Measurements from ENCODE around the gene COBL. TPM values are rescaled to one million over a fixed set of nuclear protein-coding genes. Genes with fewer than 3 reads are reported as not detected.

The COBL gene
- polyA plus RNA-seq, 3 donors = not detected

- intact Hi-C loops (cut with micrococcal nuclease) = no loop called here
- DNase-seq = no peak
- no peak overlapping the region for H3K4me2 ChIP-seq (replicated peaks; ENCODE audit: extremely low read depth, low read length, poor library complexity, severe bottlenecking)
- H3K27me3 Mint-ChIP-seq (ENCODE audit: low read depth in 3 of 3) = peaks cover 4 to 13% (median 7%) of the 10 kb centered on the region in 3 donors
- H3K4me3 ChIP-seq (replicated peaks in 1 of 3; ENCODE audit: low read depth in 2 of 3, low read length in 3 of 3) = no peak overlapping the region
- no peak overlapping the region for H3K4me3 Mint-ChIP-seq
- no peak overlapping the region for H3K9ac ChIP-seq (ENCODE audit: insufficient read depth, low read length, poor library complexity, severe bottlenecking)
- H3K27me3 ChIP-seq (ENCODE audit: control insufficient read depth in 2 of 2, insufficient read depth in 2 of 2, low read length in 2 of 2) = no peaks in the 10 kb centered on the region
- no peak overlapping the region for H3K27ac ChIP-seq (ENCODE audit: low read depth in 1 of 2, low read length in 2 of 2)
- H3K9me3 ChIP-seq (replicated peaks in 1 of 2; ENCODE audit: control insufficient read depth in 1 of 2, insufficient read depth in 1 of 2, low read length in 2 of 2) = no peaks in the 10 kb centered on the region
- H3K79me2 ChIP-seq (ENCODE audit: insufficient read depth, low read length) = no peaks in the 10 kb centered on the region
- no peaks in the 10 kb centered on the region for H3K4me1 ChIP-seq (ENCODE audit: control insufficient read depth in 1 of 2, insufficient read depth in 2 of 2, low read length in 2 of 2)
- no peaks in the 10 kb centered on the region for H3K36me3 ChIP-seq (replicated peaks in 1 of 2; ENCODE audit: control insufficient read depth in 1 of 2, insufficient read depth in 2 of 2, low read length in 2 of 2)
- H3K4me1 Mint-ChIP-seq = no peaks in the 10 kb centered on the region
- no peak for TF ChIP-seq CTCF (IDR thresholded peaks at IDR 0.05)
- no peak overlapping the region for H3K27ac Mint-ChIP-seq
- H3K9me3 Mint-ChIP-seq = no peaks in the 10 kb centered on the region
- no peaks in the 10 kb centered on the region for H3K36me3 Mint-ChIP-seq
- 100% methylated on average over 4 of the region's 5 CpGs for WGBS (ENCODE audit: insufficient coverage)
- H2AFZ ChIP-seq (ENCODE audit: insufficient read depth, low read depth, low read length, poor library complexity, severe bottlenecking) = no peak overlapping the region
- H4K20me1 ChIP-seq (ENCODE audit: insufficient read depth, low read length) = no peaks in the 10 kb centered on the region
Measured at GRCh38 chr7:51276967-51277366, 39.6 kb downstream of the COBL start.

GRCh38 chr7:51276091-51276605, 40.5 kb downstream of the COBL start:
- no peak for TF ChIP-seq CTCF (IDR thresholded peaks at IDR 0.05)
- no peaks in the 10 kb centered on the region for H3K9me3 Mint-ChIP-seq
- no peak overlapping the region for H3K27ac Mint-ChIP-seq
- H3K27ac ChIP-seq (ENCODE audit: low read depth in 1 of 2, low read length in 2 of 2) = no peak overlapping the region
- no peaks in the 10 kb centered on the region for H3K9me3 ChIP-seq (replicated peaks in 1 of 2; ENCODE audit: control insufficient read depth in 1 of 2, insufficient read depth in 1 of 2, low read length in 2 of 2)
- H3K4me1 ChIP-seq (ENCODE audit: control insufficient read depth in 1 of 2, insufficient read depth in 2 of 2, low read length in 2 of 2) = no peaks in the 10 kb centered on the region
- WGBS (ENCODE audit: insufficient coverage) = 94% methylated on average over 5 of the region's 7 CpGs
- H3K79me2 ChIP-seq (ENCODE audit: insufficient read depth, low read length) = no peaks in the 10 kb centered on the region
- no peaks in the 10 kb centered on the region for H3K36me3 ChIP-seq (replicated peaks in 1 of 2; ENCODE audit: control insufficient read depth in 1 of 2, insufficient read depth in 2 of 2, low read length in 2 of 2)
- no peaks in the 10 kb centered on the region for H3K4me1 Mint-ChIP-seq
- no peak overlapping the region for H3K4me3 Mint-ChIP-seq
- H3K9ac ChIP-seq (ENCODE audit: insufficient read depth, low read length, poor library complexity, severe bottlenecking) = no peak overlapping the region
- no peaks in the 10 kb centered on the region for H3K36me3 Mint-ChIP-seq
- no peak overlapping the region for H2AFZ ChIP-seq (ENCODE audit: insufficient read depth, low read depth, low read length, poor library complexity, severe bottlenecking)
- no peak overlapping the region for H3K4me2 ChIP-seq (replicated peaks; ENCODE audit: extremely low read depth, low read length, poor library complexity, severe bottlenecking)
- intact Hi-C loops (cut with micrococcal nuclease) = no loop called here
- no peak for DNase-seq
- H3K27me3 Mint-ChIP-seq (ENCODE audit: low read depth in 3 of 3) = peaks cover 5 to 14% (median 7%) of the 10 kb centered on the region in 3 donors
- H3K4me3 ChIP-seq (replicated peaks in 1 of 3; ENCODE audit: low read depth in 2 of 3, low read length in 3 of 3) = no peak overlapping the region
- H3K27me3 ChIP-seq (ENCODE audit: control insufficient read depth in 2 of 2, insufficient read depth in 2 of 2, low read length in 2 of 2) = no peaks in the 10 kb centered on the region
- H4K20me1 ChIP-seq (ENCODE audit: insufficient read depth, low read length) = no peaks in the 10 kb centered on the region

Measured in CD14-positive monocyte (primary cell).